Gastroesophageal sphincter (tissue), 4 donors: ENCODE results near the gene SPSB1. TPM values are rescaled to one million over a fixed set of nuclear protein-coding genes. Genes with fewer than 3 reads are reported as not detected.

Source experiments
- ATAC-seq: fragments of 150-250 bp; one replicate; pipeline ENCODE4 v1.9.1; 2016; ENCODE audit warnings: mild to moderate bottlenecking, moderate library complexity
- H3K27ac ChIP-seq, 4 donors: fragments of 200-600 bp; sonication (generic) in 3 of 4; 1 replicate in 3 of 4; 2 replicates in 1 of 4; pipeline ENCODE4 v1.5.1; 2016 to 2019
- H3K27me3 ChIP-seq: fragments of 200-600 bp; sonication (generic); one replicate; pipeline ENCODE4 v1.5.1; 2019
- H3K36me3 ChIP-seq, 2 donors: fragments of 200-600 bp; sonication (generic); one replicate each; pipeline ENCODE4 v1.5.1; 2019; ENCODE audit warnings: control low read depth in 1 of 2
- H3K4me1 ChIP-seq, 3 donors: fragments of 200-600 bp; sonication (generic); 1 replicate in 2 of 3; 2 replicates in 1 of 3; pipeline ENCODE4 v1.5.1; 2016 to 2019; ENCODE audit warnings: control low read depth in 2 of 3
- H3K4me3 ChIP-seq, 2 donors: fragments of 200-600 bp; sonication (generic); one replicate each; pipeline ENCODE4 v1.5.1; 2019; ENCODE audit warnings: mild to moderate bottlenecking in 1 of 2, moderate library complexity in 1 of 2
- H3K9me3 ChIP-seq, 3 donors: fragments of 200-600 bp; sonication (generic); one replicate each; pipeline ENCODE4 v1.5.1; 2017 to 2019; ENCODE audit warnings: control low read depth in 2 of 3
- EP300 ChIP-seq: sonication (generic); formaldehyde crosslinking; IDR thresholded peaks from one replicate; pipeline ENCODE4 v1.6.1; 2017; ENCODE audit warnings: antibody characterized with exemption, mild to moderate bottlenecking
- POLR2A ChIP-seq, 2 donors: fragments of 450-650 bp; IDR thresholded peaks; one replicate each; pipeline ENCODE4 v1.6.1; 2017; ENCODE audit warnings: antibody characterized with exemption in 2 of 2, mild to moderate bottlenecking in 2 of 2, moderate library complexity in 1 of 2
- POLR2AphosphoS5 ChIP-seq: sonication (generic); formaldehyde crosslinking; IDR thresholded peaks from one replicate; pipeline ENCODE4 v1.6.1; 2017; ENCODE audit warnings: antibody characterized with exemption
- WGBS, 2 donors: methylation state at CpG; one replicate each; pipeline ENCODE4 v1.1.5; 2018; ENCODE audit warnings: low coverage in 1 of 2; 5-methylcytosine and 5-hydroxymethylcytosine counted together
- total RNA-seq, 4 donors: library from RNA; depleted of rRNA; stranded (reverse); fragments of >200 nt; gene quantifications; one replicate each; pipeline ENCODE4 v1.1.0, GENCODE V29; 2016
- TF ChIP-seq, protein P1 (sequence below), 4 experiments: fragments of 200-600 bp in 2 of 4; fragments of 450-650 bp in 2 of 4; sonication (generic) in 1 of 4; IDR thresholded peaks; one replicate each; pipeline ENCODE4 v1.5.1; 2017 to 2019; ENCODE audit warnings: antibody characterized with exemption in 4 of 4, mild to moderate bottlenecking in 2 of 4, moderate library complexity in 2 of 4

SPSB1 gene
- total RNA-seq, 4 donors from 2014 or later: 56.3 to 111 (median 99.5) TPM

DNA sequence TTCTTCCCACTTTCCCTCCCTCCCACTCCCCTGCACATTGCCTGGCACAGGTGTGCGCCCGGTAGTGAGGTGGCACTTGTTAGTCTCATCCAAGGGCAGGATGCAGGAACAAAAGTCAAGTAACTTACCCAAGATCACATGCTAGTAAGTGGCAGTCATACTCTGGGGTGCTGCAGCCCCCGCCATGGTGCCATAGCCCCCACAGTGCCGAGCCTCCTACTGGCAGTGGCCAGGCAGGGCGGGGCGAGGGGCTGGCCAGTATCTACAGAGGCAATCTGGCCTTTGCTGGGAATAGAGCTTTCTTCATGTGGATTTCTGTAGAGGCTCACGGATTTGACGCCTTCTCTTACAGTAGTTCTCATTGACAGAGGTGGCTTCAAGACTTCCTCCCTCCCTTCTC, 31.2 kb upstream of the SPSB1 start:
- no peak overlapping the region for H3K4me3 ChIP-seq
- 89 to 95% methylated on average over 4 to 6 of the region's 8 CpGs for WGBS, 2 donors

GRCh38 chr1:9262096-9262986, 30.4 kb upstream of the SPSB1 start:
- Histone ChIP-seq H3K36me3 (peaks cover 0 to 63% of the 10 kb centered on the region in 2 donors), H3K4me1 (peaks cover 0 to 39% (median 3%) of the 10 kb centered on the region in 3 donors), H3K27me3 (no peaks in the 10 kb centered on the region), H3K27ac (no peak overlapping the region), H3K4me3 (no peak overlapping the region), H3K9me3 (no peaks in the 10 kb centered on the region)
- TF ChIP-seq, protein P1, sequence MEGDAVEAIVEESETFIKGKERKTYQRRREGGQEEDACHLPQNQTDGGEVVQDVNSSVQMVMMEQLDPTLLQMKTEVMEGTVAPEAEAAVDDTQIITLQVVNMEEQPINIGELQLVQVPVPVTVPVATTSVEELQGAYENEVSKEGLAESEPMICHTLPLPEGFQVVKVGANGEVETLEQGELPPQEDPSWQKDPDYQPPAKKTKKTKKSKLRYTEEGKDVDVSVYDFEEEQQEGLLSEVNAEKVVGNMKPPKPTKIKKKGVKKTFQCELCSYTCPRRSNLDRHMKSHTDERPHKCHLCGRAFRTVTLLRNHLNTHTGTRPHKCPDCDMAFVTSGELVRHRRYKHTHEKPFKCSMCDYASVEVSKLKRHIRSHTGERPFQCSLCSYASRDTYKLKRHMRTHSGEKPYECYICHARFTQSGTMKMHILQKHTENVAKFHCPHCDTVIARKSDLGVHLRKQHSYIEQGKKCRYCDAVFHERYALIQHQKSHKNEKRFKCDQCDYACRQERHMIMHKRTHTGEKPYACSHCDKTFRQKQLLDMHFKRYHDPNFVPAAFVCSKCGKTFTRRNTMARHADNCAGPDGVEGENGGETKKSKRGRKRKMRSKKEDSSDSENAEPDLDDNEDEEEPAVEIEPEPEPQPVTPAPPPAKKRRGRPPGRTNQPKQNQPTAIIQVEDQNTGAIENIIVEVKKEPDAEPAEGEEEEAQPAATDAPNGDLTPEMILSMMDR (IDR thresholded peaks at IDR 0.05): no peak
- TF ChIP-seq POLR2A (IDR thresholded peaks at IDR 0.05): no peak
- no peak for TF ChIP-seq EP300
- no peak for TF ChIP-seq POLR2AphosphoS5
- WGBS, 2 donors: 80 to 87% methylated on average over 4 to 8 of the region's 33 CpGs
- no peak for ATAC-seq

More for the DNA sequence above, 31.2 kb upstream of the SPSB1 start:
- no peak for ATAC-seq
- H3K36me3 ChIP-seq: peaks cover 0 to 65% of the 10 kb centered on the region in 2 donors
- H3K4me1 ChIP-seq: peaks cover 0 to 32% (median 0%) of the 10 kb centered on the region in 3 donors
- H3K9me3 ChIP-seq: no peaks in the 10 kb centered on the region
- no peak for TF ChIP-seq EP300
- no peak for TF ChIP-seq POLR2AphosphoS5
- TF ChIP-seq, protein P1 (IDR thresholded peaks at IDR 0.05): no peak
- TF ChIP-seq POLR2A (IDR thresholded peaks at IDR 0.05): no peak
- H3K27ac ChIP-seq: no peak overlapping the region
- no peaks in the 10 kb centered on the region for H3K27me3 ChIP-seq

- peaks cover 0 to 38% (median 3%) of the 10 kb centered on the region in 3 donors for H3K4me1 ChIP-seq
- H3K27me3 ChIP-seq: no peaks in the 10 kb centered on the region
- no peak overlapping the region for H3K4me3 ChIP-seq
- no peaks in the 10 kb centered on the region for H3K9me3 ChIP-seq
- peaks cover 0 to 57% of the 10 kb centered on the region in 2 donors for H3K36me3 ChIP-seq
- TF ChIP-seq EP300 (no peak), POLR2A (IDR thresholded peaks at IDR 0.05) (no peak), POLR2AphosphoS5 (no peak)
- TF ChIP-seq, protein P1 (IDR thresholded peaks at IDR 0.05): no peak
- ATAC-seq: no peak
- H3K27ac ChIP-seq: no peak overlapping the region
- WGBS, 2 donors: 90% methylated on average over 13 of the region's 26 CpGs; no CpG with 5 or more reads in 1 of the 2 donors
These were observed 29.3 kb upstream of the SPSB1 start for GRCh38 chr1:9263276-9263855.

DNA sequence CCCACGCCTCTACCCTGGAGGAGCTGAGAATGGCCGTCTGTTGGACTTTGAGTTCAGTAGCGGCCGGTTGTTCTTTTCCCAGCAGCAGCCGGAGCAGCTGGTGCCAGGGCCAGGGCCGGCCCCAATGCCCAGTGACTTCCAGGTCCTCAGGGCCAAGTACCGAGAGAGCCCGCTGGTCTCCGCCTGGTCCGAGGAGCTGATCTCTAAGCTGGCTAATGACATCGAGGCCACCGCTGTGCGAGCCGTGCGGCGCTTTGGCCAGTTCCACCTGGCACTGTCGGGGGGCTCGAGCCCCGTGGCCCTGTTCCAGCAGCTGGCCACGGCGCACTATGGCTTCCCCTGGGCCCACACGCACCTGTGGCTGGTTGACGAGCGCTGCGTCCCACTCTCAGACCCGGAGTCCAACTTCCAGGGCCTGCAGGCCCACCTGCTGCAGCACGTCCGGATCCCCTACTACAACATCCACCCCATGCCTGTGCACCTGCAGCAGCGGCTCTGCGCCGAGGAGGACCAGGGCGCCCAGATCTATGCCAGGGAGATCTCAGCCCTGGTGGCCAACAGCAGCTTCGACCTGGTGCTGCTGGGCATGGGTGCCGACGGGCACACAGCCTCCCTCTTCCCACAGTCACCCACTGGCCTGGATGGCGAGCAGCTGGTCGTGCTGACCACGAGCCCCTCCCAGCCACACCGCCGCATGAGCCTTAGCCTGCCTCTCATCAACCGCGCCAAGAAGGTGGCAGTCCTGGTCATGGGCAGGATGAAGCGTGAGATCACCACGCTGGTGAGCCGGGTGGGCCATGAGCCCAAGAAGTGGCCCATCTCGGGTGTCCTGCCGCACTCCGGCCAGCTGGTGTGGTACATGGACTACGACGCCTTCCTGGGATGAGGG, 28.5 kb upstream of the SPSB1 start:
- Histone ChIP-seq H3K27me3 (no peaks in the 10 kb centered on the region), H3K9me3 (no peaks in the 10 kb centered on the region), H3K27ac (no peak overlapping the region), H3K36me3 (peaks cover 0 to 60% of the 10 kb centered on the region in 2 donors), H3K4me3 (no peak overlapping the region), H3K4me1 (peaks cover 0 to 38% (median 3%) of the 10 kb centered on the region in 3 donors)
- TF ChIP-seq POLR2AphosphoS5 (no peak), POLR2A (IDR thresholded peaks at IDR 0.05) (no peak), EP300 (no peak)
- TF ChIP-seq, protein P1 (IDR thresholded peaks at IDR 0.05): no peak
- no peak for ATAC-seq
- 98% methylated on average over 6 of the region's 50 CpGs; no CpG with 5 or more reads in 1 of the 2 donors for WGBS, 2 donors
